Testis (tissue), 3 donors: Measurements from ENCODE around the gene C1orf21. TPM values are rescaled to one million over a fixed set of nuclear protein-coding genes. Genes with fewer than 3 reads are reported as not detected.

Experiments used
- DNase-seq: peaks from one replicate; pipeline ENCODE4 v3.0.0-alpha.2; 2019
- H3K27ac ChIP-seq, 2 donors: fragments of 200-600 bp; sonication (generic); one replicate each; pipeline ENCODE4 v1.5.1; 2019
- H3K27me3 ChIP-seq: fragments of 200-600 bp; sonication (generic); one replicate; pipeline ENCODE4 v1.5.1; 2019
- H3K36me3 ChIP-seq: fragments of 200-600 bp; sonication (generic); one replicate; pipeline ENCODE4 v1.5.1; 2017; ENCODE audit warnings: low read depth; ENCODE audit errors: missing control alignments
- H3K4me1 ChIP-seq: fragments of 200-600 bp; sonication (generic); one replicate; pipeline ENCODE4 v1.5.1; 2019
- H3K4me3 ChIP-seq, 2 donors: fragments of 200-600 bp; sonication (generic); one replicate each; pipeline ENCODE4 v1.5.1; 2017 to 2019
- H3K9me3 ChIP-seq: fragments of 200-600 bp; sonication (generic); one replicate; pipeline ENCODE4 v1.5.1; 2017
- CTCF ChIP-seq, 3 experiments: fragments of 450-650 bp in 2 of 3; fragments of 200-600 bp in 1 of 3; sonication (generic) in 1 of 3; IDR thresholded peaks; one replicate each; pipeline ENCODE4 v1.5.1; 2016 to 2019; ENCODE audit warnings: antibody characterized with exemption in 3 of 3, mild to moderate bottlenecking in 2 of 3, moderate library complexity in 1 of 3
- POLR2A ChIP-seq: fragments of 450-650 bp; IDR thresholded peaks from one replicate; pipeline ENCODE4 v1.6.1; 2017; ENCODE audit warnings: antibody characterized with exemption, mild to moderate bottlenecking, moderate library complexity
- WGBS, 2 donors: methylation state at CpG; one replicate each; pipeline ENCODE4 v1.1.5; 2018; 5-methylcytosine and 5-hydroxymethylcytosine counted together
- intact Hi-C: fragments of 100-400 bp; cut with DNase I; formaldehyde crosslinking; loops from one replicate; pipeline ENCODE4 v1.15.1; 2023; ENCODE audit warnings: low total_unique reads
- polyA plus RNA-seq: library from polyadenylated mRNA; stranded (reverse); fragments of 350-450 nt; fragmentation: Illumina TruSeq; extraction: RNeasy Lipid Tissue Mini Kit (QIAGEN cat#74804); gene quantifications from one replicate; pipeline ENCODE4 v1.2.3, GENCODE V29; 2014; ENCODE audit warnings: low read depth, low replicate concordance; ENCODE audit not compliant: insufficient read depth
- total RNA-seq, 2 donors: library from RNA; depleted of rRNA; stranded (reverse); fragments of >200 nt; gene quantifications; one replicate each; pipeline ENCODE4 v1.2.3, GENCODE V29; 2016

Gene C1orf21
- total and polyA plus RNA-seq, 3 donors from 2014 or later, result 13.9 to 17.2 (median 16.0) TPM

GRCh38 chr1:184574588-184574987 is 187.8 kb downstream of the C1orf21 start:
- WGBS, 2 donors, result 46 to 62% methylated on average over 8 of the region's 8 CpGs
- DNase-seq, result peak; percentile 35
- Histone ChIP-seq H3K27ac (peak overlapping the region in 1 of 2 donors; percentile 0), H3K9me3 (no peaks in the 10 kb centered on the region), H3K4me1 (no peaks in the 10 kb centered on the region), H3K27me3 (no peaks in the 10 kb centered on the region), H3K4me3 (no peak overlapping the region), H3K36me3 (no peaks in the 10 kb centered on the region)
- TF ChIP-seq POLR2A (no peak), CTCF (IDR thresholded peaks at IDR 0.05) (no peak)
- intact Hi-C loops, result no loop called here

DNA sequence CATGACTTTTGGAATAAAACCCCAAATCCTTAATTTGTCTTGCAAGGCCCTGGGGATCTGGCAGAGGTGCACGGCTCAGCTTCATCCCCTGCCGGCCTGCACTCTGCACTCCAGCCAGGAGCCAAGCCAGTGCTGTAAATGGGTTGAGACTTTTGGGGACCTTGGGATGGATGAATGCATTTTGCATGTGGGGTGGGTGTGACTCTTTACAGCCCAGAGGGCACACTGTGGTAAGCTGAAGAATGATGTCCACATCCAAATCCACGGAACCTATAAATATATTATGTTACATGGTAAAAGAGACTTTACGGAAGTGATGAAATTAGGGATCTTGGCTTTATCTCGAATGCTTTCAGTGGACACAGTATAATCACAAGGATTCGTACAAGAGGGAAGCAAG is 190.0 kb downstream of the C1orf21 start:
- H3K36me3 ChIP-seq, result no peaks in the 10 kb centered on the region
- no peaks in the 10 kb centered on the region for H3K9me3 ChIP-seq
- intact Hi-C loops, result no loop called here
- no peak overlapping the region for H3K27ac ChIP-seq
- no peak for TF ChIP-seq POLR2A
- TF ChIP-seq CTCF (IDR thresholded peaks at IDR 0.05), result no peak
- H3K4me3 ChIP-seq, result no peak overlapping the region
- WGBS, 2 donors, result 81 to 83% methylated on average over 6 of the region's 6 CpGs
- H3K27me3 ChIP-seq, result no peaks in the 10 kb centered on the region
- no peak for DNase-seq
- no peaks in the 10 kb centered on the region for H3K4me1 ChIP-seq

DNA sequence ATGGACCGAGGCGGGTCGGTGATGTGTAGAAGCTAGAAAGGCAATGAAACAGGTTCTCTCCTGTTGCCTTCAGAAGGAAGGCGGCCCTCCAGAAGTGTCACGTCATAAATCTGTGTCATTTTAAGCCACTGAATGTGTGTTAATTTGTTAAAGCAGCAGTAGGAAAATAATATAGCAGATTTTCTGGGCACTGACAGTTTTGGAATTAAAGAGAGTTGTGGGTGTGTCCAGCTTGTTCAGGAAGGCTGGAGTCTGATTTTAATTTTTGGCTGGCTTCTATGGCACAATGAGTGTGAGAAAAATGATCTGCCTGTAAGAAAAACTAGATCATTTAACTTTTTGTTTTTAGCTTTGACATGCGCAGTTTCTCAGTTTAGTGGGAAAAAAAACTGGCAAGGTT is 190.5 kb downstream of the C1orf21 start:
- TF ChIP-seq POLR2A (no peak), CTCF (IDR thresholded peaks at IDR 0.05) (no peak)
- Histone ChIP-seq H3K27me3 (no peaks in the 10 kb centered on the region), H3K4me1 (no peaks in the 10 kb centered on the region), H3K4me3 (no peak overlapping the region), H3K9me3 (no peaks in the 10 kb centered on the region), H3K36me3 (no peaks in the 10 kb centered on the region), H3K27ac (no peak overlapping the region)
- 89 to 93% methylated on average over 6 of the region's 6 CpGs for WGBS, 2 donors
- intact Hi-C loops, result no loop called here
- DNase-seq, result no peak

GRCh38 chr1:184582411-184582810 is 195.6 kb downstream of the C1orf21 start:
- Histone ChIP-seq H3K4me3 (no peak overlapping the region), H3K27ac (no peak overlapping the region), H3K4me1 (no peaks in the 10 kb centered on the region), H3K27me3 (no peaks in the 10 kb centered on the region), H3K9me3 (no peaks in the 10 kb centered on the region), H3K36me3 (no peaks in the 10 kb centered on the region)
- TF ChIP-seq CTCF (IDR thresholded peaks at IDR 0.05), result no peak
- no peak for TF ChIP-seq POLR2A
- intact Hi-C loops, result no loop called here
- 90 to 94% methylated on average over 2 of the region's 2 CpGs for WGBS, 2 donors
- DNase-seq, result no peak

- Histone ChIP-seq H3K27ac (no peak overlapping the region), H3K36me3 (no peaks in the 10 kb centered on the region), H3K4me3 (no peak overlapping the region), H3K9me3 (no peaks in the 10 kb centered on the region), H3K4me1 (no peaks in the 10 kb centered on the region), H3K27me3 (no peaks in the 10 kb centered on the region)
- intact Hi-C loops, result no loop called here
- 50 to 52% methylated on average over 5 of the region's 5 CpGs for WGBS, 2 donors
- no peak for DNase-seq
- TF ChIP-seq CTCF (IDR thresholded peaks at IDR 0.05) (no peak), POLR2A (no peak)
These were observed 197.0 kb downstream of the C1orf21 start for GRCh38 chr1:184583849-184584248.
